ENCODE results near the gene DLGAP1. TPM values are rescaled to one million over a fixed set of nuclear protein-coding genes. Genes with fewer than 3 reads are reported as not detected.

The DLGAP1 gene
- total and polyA plus RNA-seq, 10 of the 15 experiments (the other 5 are each of a cell fraction or from before 2014, with no cell fraction given), result 0.23 to 27.6 (median 1.9) TPM

DNA sequence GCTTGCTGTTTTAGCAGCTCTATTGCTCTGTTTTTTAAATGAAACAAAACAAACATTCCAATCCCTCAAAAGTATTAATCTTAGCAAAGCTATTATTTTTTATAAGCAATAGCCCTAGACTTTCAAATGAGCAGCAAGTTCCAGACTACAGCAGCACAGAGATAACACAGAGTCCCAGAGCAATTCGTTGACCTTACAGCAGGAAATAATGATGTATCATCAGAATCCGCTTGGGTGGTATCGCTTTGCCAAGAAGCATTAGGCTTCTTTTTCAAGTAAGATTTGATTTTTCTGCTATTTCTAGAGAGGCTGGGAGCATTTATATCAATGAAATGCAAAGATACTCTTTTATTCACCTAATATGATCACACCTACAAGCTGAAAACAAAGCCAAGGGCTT is 209.7 kb downstream of the DLGAP1 start (continued):
- TF ChIP-seq, protein P1, sequence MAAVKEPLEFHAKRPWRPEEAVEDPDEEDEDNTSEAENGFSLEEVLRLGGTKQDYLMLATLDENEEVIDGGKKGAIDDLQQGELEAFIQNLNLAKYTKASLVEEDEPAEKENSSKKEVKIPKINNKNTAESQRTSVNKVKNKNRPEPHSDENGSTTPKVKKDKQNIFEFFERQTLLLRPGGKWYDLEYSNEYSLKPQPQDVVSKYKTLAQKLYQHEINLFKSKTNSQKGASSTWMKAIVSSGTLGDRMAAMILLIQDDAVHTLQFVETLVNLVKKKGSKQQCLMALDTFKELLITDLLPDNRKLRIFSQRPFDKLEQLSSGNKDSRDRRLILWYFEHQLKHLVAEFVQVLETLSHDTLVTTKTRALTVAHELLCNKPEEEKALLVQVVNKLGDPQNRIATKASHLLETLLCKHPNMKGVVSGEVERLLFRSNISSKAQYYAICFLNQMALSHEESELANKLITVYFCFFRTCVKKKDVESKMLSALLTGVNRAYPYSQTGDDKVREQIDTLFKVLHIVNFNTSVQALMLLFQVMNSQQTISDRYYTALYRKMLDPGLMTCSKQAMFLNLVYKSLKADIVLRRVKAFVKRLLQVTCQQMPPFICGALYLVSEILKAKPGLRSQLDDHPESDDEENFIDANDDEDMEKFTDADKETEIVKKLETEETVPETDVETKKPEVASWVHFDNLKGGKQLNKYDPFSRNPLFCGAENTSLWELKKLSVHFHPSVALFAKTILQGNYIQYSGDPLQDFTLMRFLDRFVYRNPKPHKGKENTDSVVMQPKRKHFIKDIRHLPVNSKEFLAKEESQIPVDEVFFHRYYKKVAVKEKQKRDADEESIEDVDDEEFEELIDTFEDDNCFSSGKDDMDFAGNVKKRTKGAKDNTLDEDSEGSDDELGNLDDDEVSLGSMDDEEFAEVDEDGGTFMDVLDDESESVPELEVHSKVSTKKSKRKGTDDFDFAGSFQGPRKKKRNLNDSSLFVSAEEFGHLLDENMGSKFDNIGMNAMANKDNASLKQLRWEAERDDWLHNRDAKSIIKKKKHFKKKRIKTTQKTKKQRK (IDR thresholded peaks at IDR 0.05; ENCODE audit: low read depth, low read length), result no peak
- TF ChIP-seq PAX5 (IDR thresholded peaks at IDR 0.05; ENCODE audit: borderline replicate concordance, low read depth, low read length), result no peak

DNA sequence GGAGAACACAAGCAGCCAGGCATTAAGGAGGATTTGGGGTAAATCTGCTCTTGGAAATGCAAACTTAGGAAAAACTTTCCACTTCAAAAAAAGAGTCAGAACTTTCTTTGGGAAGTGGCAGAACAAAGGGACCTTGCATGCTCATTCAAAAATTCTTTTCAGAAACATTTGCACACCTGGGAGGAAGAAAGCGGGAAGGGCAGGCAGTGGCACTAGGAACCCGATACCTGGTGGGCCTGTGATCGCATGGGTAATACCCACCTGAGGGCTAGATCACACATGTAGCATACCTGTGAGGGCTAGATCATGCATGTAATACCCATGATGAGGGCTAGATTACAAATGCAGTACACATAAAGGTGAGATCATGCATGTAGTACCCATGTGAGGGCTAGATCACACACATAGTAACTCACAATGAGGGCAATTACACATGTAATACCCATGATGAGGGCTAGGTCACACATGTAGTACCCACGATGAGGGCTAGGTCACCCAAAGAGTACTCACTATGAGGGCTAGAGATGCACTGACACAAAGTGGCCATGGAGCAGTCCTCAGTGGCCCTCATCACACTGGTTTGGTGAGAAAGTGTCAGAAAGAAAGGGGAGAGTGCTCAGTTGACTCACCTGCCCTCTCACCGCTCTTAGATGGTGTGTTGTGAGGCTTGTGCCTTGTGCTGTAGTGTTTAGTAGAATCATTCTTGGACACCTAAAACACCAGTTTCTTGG is 212.5 kb downstream of the DLGAP1 start:
- Histone ChIP-seq H2AFZ (ENCODE audit: control insufficient read depth, low read depth, low read length) (no peak overlapping the region), H3K79me2 (ENCODE audit: control insufficient read depth, insufficient read depth, low read length) (no peaks in the 10 kb centered on the region), H3K9me3 (replicated peaks; ENCODE audit: control insufficient read depth, insufficient read depth, low read length) (no peaks in the 10 kb centered on the region; the same call in 2 of the 3 replicates), H3K9ac (ENCODE audit: control insufficient read depth, insufficient read depth, low read length) (no peak overlapping the region), H3K4me3 (no peak overlapping the region), H3K4me2 (ENCODE audit: control insufficient read depth, insufficient read depth) (no peak overlapping the region), H3K27ac (ENCODE audit: control insufficient read depth, insufficient read depth) (no peak overlapping the region), H4K20me1 (ENCODE audit: control insufficient read depth, insufficient read depth) (no peaks in the 10 kb centered on the region), H3K27me3 (replicated peaks in 1 of 2; ENCODE audit: control insufficient read depth in 2 of 2, insufficient read depth in 2 of 2, low read length in 1 of 2) (no peaks in the 10 kb centered on the region), H3K36me3 (ENCODE audit: control insufficient read depth in 2 of 2, insufficient read depth in 2 of 2, low read length in 1 of 2) (no peaks in the 10 kb centered on the region), H3K4me1 (ENCODE audit: control insufficient read depth, insufficient read depth, low read length) (no peaks in the 10 kb centered on the region)
- ATAC-seq (peak; percentile 39), FAIRE-seq (no peak), DNase-seq (ENCODE audit: low read depth, low spot score) (no peak)
- in situ Hi-C loops (cut with MboI), result no loop called here
- POLR2A ChIA-PET, result no interaction called here
- TF ChIP-seq RBBP5 (conservative IDR thresholded peaks at IDR 0.05) (no peak), ETV6 (conservative IDR thresholded peaks at IDR 0.05 in 1 of 2, IDR thresholded peaks at IDR 0.05 in 1 of 2; ENCODE audit: borderline replicate concordance in 1 of 2, low read depth in 1 of 2) (no peak), TBL1XR1 (IDR thresholded peaks at IDR 0.05; ENCODE audit: low read depth, low read length) (no peak)
- SMC1A ChIA-PET (ENCODE audit: uncharacterized antibody, unreplicated experiment), result interaction anchor here (1.3 to 1.9 kb wide), 3 partner anchors 8 to 136 kb away, joined by 3 to 7 read pairs (median 3); no protein-coding TSS in a partner anchor
- CTCF ChIA-PET, result interaction anchor here (1.1 kb wide), 1 partner anchor 10 kb away, joined by 3 read pairs; no protein-coding TSS in a partner anchor
- intact Hi-C loops (cut with micrococcal nuclease; ENCODE audit: unreplicated experiment), result no loop called here
- RAD21 ChIA-PET (ENCODE audit: unreplicated experiment), result interaction anchor here (1.1 to 1.3 kb wide), 2 partner anchors 8 to 10 kb away, joined by 7 to 9 read pairs; no protein-coding TSS in a partner anchor
- BruUV-seq (replicated peaks), result no TSS peak
- 63% methylated on average over 5 of the region's 5 CpGs for WGBS (ENCODE audit: insufficient coverage, insufficient replicate concordance, low lambda C conversion rate, missing lambda C conversion rate)
